Measurements from ENCODE around the gene NUBPL. TPM values are rescaled to one million over a fixed set of nuclear protein-coding genes. Genes with fewer than 3 reads are reported as not detected.
"Not testable (repeated sequence)": the region's sequence is repeated elsewhere in the genome, so short reads cannot be mapped to it uniquely, and the experiment has no call there.

Gene NUBPL
- total RNA-seq, 1 donor from 2014 or later, result 11.0 TPM

- Histone ChIP-seq H3K9me3 (ENCODE audit: control insufficient read depth in 3 of 3, low read length in 3 of 3) (no peaks in the 10 kb centered on the region), H3K9ac (ENCODE audit: low read depth in 1 of 3, low read length in 3 of 3) (no peak overlapping the region), H3K4me3 (ENCODE audit: low read length in 3 of 3) (no peak overlapping the region), H3K36me3 (ENCODE audit: control insufficient read depth in 3 of 3, insufficient read depth in 3 of 3, low read length in 3 of 3) (no peaks in the 10 kb centered on the region), H3K4me1 (ENCODE audit: control insufficient read depth in 3 of 3, insufficient read depth in 3 of 3, low read length in 3 of 3) (no peaks in the 10 kb centered on the region), H3K27me3 (ENCODE audit: control insufficient read depth in 3 of 3, insufficient read depth in 3 of 3, low read length in 3 of 3) (no peaks in the 10 kb centered on the region), H3K27ac (ENCODE audit: low read depth, low read length) (no peak overlapping the region)
These were observed 128.9 kb downstream of the NUBPL start for GRCh38 chr14:31690056-31690455.

GRCh38 chr14:31692376-31692781 lies 131.2 kb downstream of the NUBPL start:
- Histone ChIP-seq H3K4me1 (ENCODE audit: control insufficient read depth in 3 of 3, insufficient read depth in 3 of 3, low read length in 3 of 3) (no peaks in the 10 kb centered on the region), H3K36me3 (ENCODE audit: control insufficient read depth in 3 of 3, insufficient read depth in 3 of 3, low read length in 3 of 3) (no peaks in the 10 kb centered on the region), H3K4me3 (ENCODE audit: low read length in 3 of 3) (no peak overlapping the region), H3K27ac (ENCODE audit: low read depth, low read length) (no peak overlapping the region), H3K27me3 (ENCODE audit: control insufficient read depth in 3 of 3, insufficient read depth in 3 of 3, low read length in 3 of 3) (no peaks in the 10 kb centered on the region), H3K9ac (ENCODE audit: low read depth in 1 of 3, low read length in 3 of 3) (no peak overlapping the region), H3K9me3 (ENCODE audit: control insufficient read depth in 3 of 3, low read length in 3 of 3) (no peaks in the 10 kb centered on the region)

- Histone ChIP-seq H3K27ac (ENCODE audit: low read depth, low read length) (no peak overlapping the region), H3K9ac (ENCODE audit: low read depth in 1 of 3, low read length in 3 of 3) (no peak overlapping the region), H3K27me3 (ENCODE audit: control insufficient read depth in 3 of 3, insufficient read depth in 3 of 3, low read length in 3 of 3) (no peaks in the 10 kb centered on the region), H3K9me3 (ENCODE audit: control insufficient read depth in 3 of 3, low read length in 3 of 3) (no peaks in the 10 kb centered on the region), H3K4me3 (ENCODE audit: low read length in 3 of 3) (no peak overlapping the region), H3K4me1 (ENCODE audit: control insufficient read depth in 3 of 3, insufficient read depth in 3 of 3, low read length in 3 of 3) (no peaks in the 10 kb centered on the region), H3K36me3 (ENCODE audit: control insufficient read depth in 3 of 3, insufficient read depth in 3 of 3, low read length in 3 of 3) (no peaks in the 10 kb centered on the region)
These were observed 135.2 kb downstream of the NUBPL start for GRCh38 chr14:31696378-31696777.

GRCh38 chr14:31699809-31700208 lies 138.6 kb downstream of the NUBPL start:
- H3K4me3 ChIP-seq (ENCODE audit: low read length in 3 of 3), result no peak overlapping the region
- H3K9me3 ChIP-seq (ENCODE audit: control insufficient read depth in 3 of 3, low read length in 3 of 3), result no peaks in the 10 kb centered on the region
- no peaks in the 10 kb centered on the region for H3K27me3 ChIP-seq (ENCODE audit: control insufficient read depth in 3 of 3, insufficient read depth in 3 of 3, low read length in 3 of 3)
- no peak overlapping the region for H3K9ac ChIP-seq (ENCODE audit: low read depth in 1 of 3, low read length in 3 of 3)
- no peak overlapping the region for H3K27ac ChIP-seq (ENCODE audit: low read depth, low read length)
- peaks cover under 1 to 2% (median 2%) of the 10 kb centered on the region in 3 donors for H3K36me3 ChIP-seq (ENCODE audit: control insufficient read depth in 3 of 3, insufficient read depth in 3 of 3, low read length in 3 of 3)
- no peaks in the 10 kb centered on the region for H3K4me1 ChIP-seq (ENCODE audit: control insufficient read depth in 3 of 3, insufficient read depth in 3 of 3, low read length in 3 of 3)

GRCh38 chr14:31700282-31701074 lies 139.3 kb downstream of the NUBPL start:
- H3K4me1 ChIP-seq (ENCODE audit: control insufficient read depth in 3 of 3, insufficient read depth in 3 of 3, low read length in 3 of 3), result no peaks in the 10 kb centered on the region
- H3K9ac ChIP-seq (ENCODE audit: low read depth in 1 of 3, low read length in 3 of 3), result no peak overlapping the region
- no peak overlapping the region for H3K27ac ChIP-seq (ENCODE audit: low read depth, low read length)
- no peaks in the 10 kb centered on the region for H3K27me3 ChIP-seq (ENCODE audit: control insufficient read depth in 3 of 3, insufficient read depth in 3 of 3, low read length in 3 of 3)
- peaks cover 2 to 5% (median 4%) of the 10 kb centered on the region in 3 donors for H3K36me3 ChIP-seq (ENCODE audit: control insufficient read depth in 3 of 3, insufficient read depth in 3 of 3, low read length in 3 of 3)
- H3K4me3 ChIP-seq (ENCODE audit: low read length in 3 of 3), result no peak overlapping the region
- no peaks in the 10 kb centered on the region for H3K9me3 ChIP-seq (ENCODE audit: control insufficient read depth in 3 of 3, low read length in 3 of 3)

- Histone ChIP-seq H3K4me1 (ENCODE audit: control insufficient read depth in 3 of 3, insufficient read depth in 3 of 3, low read length in 3 of 3) (no peaks in the 10 kb centered on the region), H3K9me3 (ENCODE audit: control insufficient read depth in 3 of 3, low read length in 3 of 3) (no peaks in the 10 kb centered on the region), H3K36me3 (ENCODE audit: control insufficient read depth in 3 of 3, insufficient read depth in 3 of 3, low read length in 3 of 3) (peaks cover 2 to 5% (median 4%) of the 10 kb centered on the region in 3 donors), H3K27me3 (ENCODE audit: control insufficient read depth in 3 of 3, insufficient read depth in 3 of 3, low read length in 3 of 3) (no peaks in the 10 kb centered on the region), H3K27ac (ENCODE audit: low read depth, low read length) (no peak overlapping the region), H3K9ac (ENCODE audit: low read depth in 1 of 3, low read length in 3 of 3) (no peak overlapping the region), H3K4me3 (ENCODE audit: low read length in 3 of 3) (no peak overlapping the region)
These were observed 140.9 kb downstream of the NUBPL start for GRCh38 chr14:31702130-31702529.

- H3K27ac ChIP-seq (ENCODE audit: low read depth, low read length), result no peak overlapping the region
- H3K4me3 ChIP-seq (ENCODE audit: low read length in 3 of 3), result no peak overlapping the region
- H3K4me1 ChIP-seq (ENCODE audit: control insufficient read depth in 3 of 3, insufficient read depth in 3 of 3, low read length in 3 of 3), result no peaks in the 10 kb centered on the region
- no peak overlapping the region for H3K9ac ChIP-seq (ENCODE audit: low read depth in 1 of 3, low read length in 3 of 3)
- no peaks in the 10 kb centered on the region for H3K27me3 ChIP-seq (ENCODE audit: control insufficient read depth in 3 of 3, insufficient read depth in 3 of 3, low read length in 3 of 3)
- peaks cover 2 to 5% (median 4%) of the 10 kb centered on the region in 3 donors for H3K36me3 ChIP-seq (ENCODE audit: control insufficient read depth in 3 of 3, insufficient read depth in 3 of 3, low read length in 3 of 3)
- no peaks in the 10 kb centered on the region for H3K9me3 ChIP-seq (ENCODE audit: control insufficient read depth in 3 of 3, low read length in 3 of 3)
These were observed 141.9 kb downstream of the NUBPL start for GRCh38 chr14:31703056-31703455.

- no peaks in the 10 kb centered on the region for H3K27me3 ChIP-seq (ENCODE audit: control insufficient read depth in 3 of 3, insufficient read depth in 3 of 3, low read length in 3 of 3)
- peaks cover 2 to 5% (median 4%) of the 10 kb centered on the region in 3 donors for H3K36me3 ChIP-seq (ENCODE audit: control insufficient read depth in 3 of 3, insufficient read depth in 3 of 3, low read length in 3 of 3)
- no peaks in the 10 kb centered on the region for H3K4me1 ChIP-seq (ENCODE audit: control insufficient read depth in 3 of 3, insufficient read depth in 3 of 3, low read length in 3 of 3)
- no peak overlapping the region for H3K4me3 ChIP-seq (ENCODE audit: low read length in 3 of 3)
- H3K27ac ChIP-seq (ENCODE audit: low read depth, low read length), result no peak overlapping the region
- H3K9ac ChIP-seq (ENCODE audit: low read depth in 1 of 3, low read length in 3 of 3), result no peak overlapping the region
- H3K9me3 ChIP-seq (ENCODE audit: control insufficient read depth in 3 of 3, low read length in 3 of 3), result no peaks in the 10 kb centered on the region
These were observed 144.5 kb downstream of the NUBPL start for GRCh38 chr14:31705731-31706130.

GRCh38 chr14:31708661-31709060 lies 147.5 kb downstream of the NUBPL start:
- H3K9ac ChIP-seq (ENCODE audit: low read depth in 1 of 3, low read length in 3 of 3); H3K27ac ChIP-seq (ENCODE audit: low read depth, low read length); H3K36me3 ChIP-seq (ENCODE audit: control insufficient read depth in 3 of 3, insufficient read depth in 3 of 3, low read length in 3 of 3); H3K9me3 ChIP-seq (ENCODE audit: control insufficient read depth in 3 of 3, low read length in 3 of 3); H3K4me3 ChIP-seq (ENCODE audit: low read length in 3 of 3); H3K27me3 ChIP-seq (ENCODE audit: control insufficient read depth in 3 of 3, insufficient read depth in 3 of 3, low read length in 3 of 3); H3K4me1 ChIP-seq (ENCODE audit: control insufficient read depth in 3 of 3, insufficient read depth in 3 of 3, low read length in 3 of 3): not testable (repeated sequence)

- Histone ChIP-seq H3K9me3 (ENCODE audit: control insufficient read depth in 3 of 3, low read length in 3 of 3) (no peaks in the 10 kb centered on the region), H3K4me1 (ENCODE audit: control insufficient read depth in 3 of 3, insufficient read depth in 3 of 3, low read length in 3 of 3) (no peaks in the 10 kb centered on the region), H3K27ac (ENCODE audit: low read depth, low read length) (no peak overlapping the region), H3K9ac (ENCODE audit: low read depth in 1 of 3, low read length in 3 of 3) (no peak overlapping the region), H3K4me3 (ENCODE audit: low read length in 3 of 3) (no peak overlapping the region), H3K36me3 (ENCODE audit: control insufficient read depth in 3 of 3, insufficient read depth in 3 of 3, low read length in 3 of 3) (no peaks in the 10 kb centered on the region), H3K27me3 (ENCODE audit: control insufficient read depth in 3 of 3, insufficient read depth in 3 of 3, low read length in 3 of 3) (no peaks in the 10 kb centered on the region)
These were observed 151.3 kb downstream of the NUBPL start for GRCh38 chr14:31712244-31713127.
